Heart right ventricle (tissue), 16 donors: ENCODE results near the gene TRABD2A. TPM values are rescaled to one million over a fixed set of nuclear protein-coding genes. Genes with fewer than 3 reads are reported as not detected.
A peak's percentile ranks its signal among the peaks of the same experiment; 100 is the strongest.

ENCODE experiments used
- ATAC-seq, 8 donors: fragments of 200-7000 bp; cut with Tn5 transposase; one replicate each; pipeline ENCODE4 v1.9.1; 2020; ENCODE audit warnings: mild to moderate bottlenecking in 8 of 8, moderate library complexity in 8 of 8, moderate number of reproducible peaks in 1 of 8
- DNase-seq, 2 donors: peaks; one replicate each; pipeline ENCODE4 v3.0.0-alpha.2; 2020
- H3K27ac ChIP-seq, 10 donors: fragments of 200-600 bp; sonication (generic) in 2 of 10; one replicate each; pipeline versions ENCODE4 v1.5.0 to v1.8.0; 2020 to 2022; ENCODE audit warnings: mild to moderate bottlenecking in 3 of 10
- H3K27me3 ChIP-seq, 7 donors: fragments of 200-600 bp; one replicate each; pipeline ENCODE4 v1.8.0; 2021 to 2022; ENCODE audit warnings: mild to moderate bottlenecking in 2 of 7
- H3K36me3 ChIP-seq, 9 donors: fragments of 200-600 bp; sonication (generic) in 1 of 9; one replicate each; pipeline versions ENCODE4 v1.5.0 to v1.8.0; 2020 to 2022; ENCODE audit warnings: mild to moderate bottlenecking in 2 of 9
- H3K4me1 ChIP-seq, 9 donors: fragments of 200-600 bp; sonication (generic) in 1 of 9; one replicate each; pipeline versions ENCODE4 v1.5.0 to v1.8.0; 2020 to 2022; ENCODE audit warnings: mild to moderate bottlenecking in 4 of 9
- H3K4me3 ChIP-seq, 10 donors: fragments of 200-600 bp; sonication (generic) in 2 of 10; one replicate each; pipeline versions ENCODE4 v1.5.0 to v1.8.0; 2020 to 2022; ENCODE audit warnings: mild to moderate bottlenecking in 7 of 10, moderate library complexity in 2 of 10
- H3K9me3 ChIP-seq, 11 donors: fragments of 200-600 bp in 10 of 11; sonication (generic) in 2 of 11; one replicate each; pipeline versions ENCODE4 v1.5.0 to v1.8.0; 2013 to 2022; ENCODE audit warnings: mild to moderate bottlenecking in 2 of 11, control low read depth in 1 of 11, moderate library complexity in 1 of 11
- CTCF ChIP-seq, 9 donors: fragments of 200-600 bp; sonication (generic) in 2 of 9; IDR thresholded peaks; one replicate each; pipeline versions ENCODE4 v1.5.0 to v1.8.0; 2021 to 2022; ENCODE audit warnings: antibody characterized with exemption in 9 of 9, mild to moderate bottlenecking in 5 of 9, moderate library complexity in 1 of 9
- WGBS, 2 donors: extraction: QIAGEN DNeasy Blood & Tissue Kit; methylation state at CpG; one replicate each; pipeline ENCODE4 v1.1.7; 2013; ENCODE audit warnings: inconsistent platforms in 1 of 2; 5-methylcytosine and 5-hydroxymethylcytosine counted together
- intact Hi-C, 10 donors: fragments of 100-400 bp; cut with DNase I; formaldehyde crosslinking; loops; one replicate each; pipeline versions ENCODE4 v1.11.1 to v1.14.2; 2022
- polyA plus RNA-seq, 2 donors: library from polyadenylated mRNA; stranded (reverse); fragments of 200-250 nt; gene quantifications; one replicate each; pipeline ENCODE4 v1.2.3, GENCODE V29; 2013
- total RNA-seq, 10 donors: library from RNA; stranded (reverse); fragmentation: NEBNext Ultra II Directional in 3 of 10; extraction: Animal tissue kit (Norgen Biotek cat#: 25700) in 3 of 10; gene quantifications; one replicate each; pipeline versions ENCODE4 v1.2.1 to v1.2.4, GENCODE V29; 2021 to 2023
- donor health status: Arrhythmogenic right ventricular cardiomyopathy.
- donor health status: ischemic (EF 13 %, LVEDD 7.1; RV severe dilation, severe dysfunction).
- donor health status: healthy with polysubstance abuse.
- donor health status: DM: no; HTN: yes; CAD: no.
- donor health status: DM: no; HTN: no; CAD: no.
- donor health status: ischemic (EF 25% LVEDD 6.9; RV normal size, moderate dysfunction).
- donor health status: ischemic (EF 25% LVEDD 5.7; RV mildly dilated, moderate dysfunction).
- donor health status: healthy.
- donor health status: DM: yes; HTN: yes; CAD: no.
- donor health status: Ischemic cardiomyopathy.
- donor health status: ischemic (EF 35%, LVEDD 5.7; RV mildly dilated, moderate dysfunction).
- donor health status: nonischemic (EF 11% LVEDD 7.7; RV severe dilation, severe dysfunction).
- donor health status: DM: yes; HTN: yes; CAD: no.
- donor health status: PGD.
- donor health status: ischemic (EF 29% LVEDD 5.4; RV normal size, mild dysfunction).
- donor health status: nonischemic (EF 23%, LVEDD 6.1; RV moderate dilation, normal function).

TRABD2A gene
- total and polyA plus RNA-seq, 12 donors, result 0.34 to 2.0 (median 0.68) TPM

GRCh38 chr2:84866122-84866521 is 14.8 kb downstream of the TRABD2A start:
- ATAC-seq (no peak), DNase-seq (no peak)
- H3K4me3 ChIP-seq, result no peak overlapping the region
- peaks cover 0 to 5% (median 0%) of the 10 kb centered on the region in 9 donors for H3K4me1 ChIP-seq
- 77% methylated on average over 3 of the region's 3 CpGs for WGBS, 2 donors
- no peak overlapping the region for H3K27ac ChIP-seq
- intact Hi-C loops, result loop anchor here in 3 of 10 donors (5.0 kb wide), 1 partner anchor 369 kb away; no protein-coding TSS in a partner anchor
- no peaks in the 10 kb centered on the region for H3K9me3 ChIP-seq
- no peaks in the 10 kb centered on the region for H3K27me3 ChIP-seq
- no peak for TF ChIP-seq CTCF (IDR thresholded peaks at IDR 0.05)
- no peaks in the 10 kb centered on the region for H3K36me3 ChIP-seq

GRCh38 chr2:84865181-84865783 is 15.6 kb downstream of the TRABD2A start:
- no peak for DNase-seq
- no peaks in the 10 kb centered on the region for H3K9me3 ChIP-seq
- H3K27ac ChIP-seq, result no peak overlapping the region
- peak in 7 of 9 donors; percentile 24 to 52 (median 47) for TF ChIP-seq CTCF (IDR thresholded peaks at IDR 0.05)
- no peak overlapping the region for H3K4me3 ChIP-seq
- no peaks in the 10 kb centered on the region for H3K27me3 ChIP-seq
- 52 to 68% methylated on average over 6 of the region's 6 CpGs for WGBS, 2 donors
- H3K4me1 ChIP-seq, result peaks cover 0 to 5% (median 0%) of the 10 kb centered on the region in 9 donors
- H3K36me3 ChIP-seq, result no peaks in the 10 kb centered on the region
- intact Hi-C loops, result loop anchor here in 4 of 10 donors (1.0 to 5.0 kb wide), 2 partner anchors 368 to 370 kb away; no protein-coding TSS in a partner anchor
- peak in 3 of 8 donors; percentile 18 to 45 (median 35) for ATAC-seq

- H3K9me3 ChIP-seq, result no peaks in the 10 kb centered on the region
- no peaks in the 10 kb centered on the region for H3K36me3 ChIP-seq
- WGBS, 2 donors, result 76 to 80% methylated on average over 6 of the region's 6 CpGs
- intact Hi-C loops, result loop anchor here in 2 of 10 donors (5.0 kb wide), 2 partner anchors 365 to 370 kb away; no protein-coding TSS in a partner anchor
- H3K4me3 ChIP-seq, result no peak overlapping the region
- DNase-seq (no peak), ATAC-seq (peak in 1 of 8 donors; percentile 37)
- peaks cover 0 to 16% (median 0%) of the 10 kb centered on the region in 9 donors for H3K4me1 ChIP-seq
- peaks cover 0 to 3% (median 0%) of the 10 kb centered on the region in 7 donors for H3K27me3 ChIP-seq
- no peak overlapping the region for H3K27ac ChIP-seq
- no peak for TF ChIP-seq CTCF (IDR thresholded peaks at IDR 0.05)
Measured at GRCh38 chr2:84862006-84862405, 18.9 kb downstream of the TRABD2A start.

GRCh38 chr2:84861539-84861938 is 19.3 kb downstream of the TRABD2A start:
- no peak for TF ChIP-seq CTCF (IDR thresholded peaks at IDR 0.05)
- H3K4me3 ChIP-seq, result no peak overlapping the region
- DNase-seq (no peak), ATAC-seq (no peak)
- peaks cover 0 to 20% (median 0%) of the 10 kb centered on the region in 9 donors for H3K4me1 ChIP-seq
- H3K27ac ChIP-seq, result no peak overlapping the region
- 44 to 55% methylated on average over 6 of the region's 6 CpGs for WGBS, 2 donors
- H3K9me3 ChIP-seq, result no peaks in the 10 kb centered on the region
- H3K27me3 ChIP-seq, result peaks cover 0 to 3% (median 0%) of the 10 kb centered on the region in 7 donors
- no peaks in the 10 kb centered on the region for H3K36me3 ChIP-seq
- intact Hi-C loops, result loop anchor here in 2 of 10 donors (5.0 kb wide), 2 partner anchors 364 to 369 kb away; no protein-coding TSS in a partner anchor
